GM12875 (cell line): Measurements from ENCODE around the gene TRPV4.

Source experiments
- H3K4me3 ChIP-seq: one replicate; pipeline ENCODE4 v1.5.1; 2011; ENCODE audit warnings: low read depth, low read length, control low read depth
- CTCF ChIP-seq: IDR thresholded peaks from 2 replicates; pipeline ENCODE4 v1.5.1; 2011; ENCODE audit warnings: low read depth, mild to moderate bottlenecking, control low read depth, inconsistent platforms, low read length, moderate library complexity, borderline replicate concordance; ENCODE audit not compliant: insufficient read depth

Gene TRPV4

DNA sequence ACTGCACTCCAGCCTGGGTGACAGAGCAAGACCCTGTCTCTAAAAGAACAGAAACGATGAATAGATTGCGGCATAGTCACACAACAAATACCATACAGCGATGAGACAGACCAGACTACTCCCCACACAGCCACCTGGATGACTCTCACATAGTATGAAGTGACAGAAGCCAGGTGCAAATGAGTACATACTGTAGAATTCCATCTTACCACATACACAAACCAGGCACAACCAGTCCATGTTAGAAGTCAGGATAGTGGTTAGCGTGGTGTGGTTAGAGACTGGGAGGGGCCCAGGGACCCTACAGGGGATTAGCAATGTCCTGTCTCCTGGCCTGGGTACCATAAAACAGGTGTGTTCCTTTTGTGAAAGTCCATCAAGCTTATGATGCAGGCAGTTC lies 65.7 kb downstream of the TRPV4 start:
- no peak for TF ChIP-seq CTCF
- no peak overlapping the region for H3K4me3 ChIP-seq

GRCh38 chr12:109766251-109766778 lies 66.9 kb downstream of the TRPV4 start:
- H3K4me3 ChIP-seq: no peak overlapping the region
- TF ChIP-seq CTCF: no peak

DNA sequence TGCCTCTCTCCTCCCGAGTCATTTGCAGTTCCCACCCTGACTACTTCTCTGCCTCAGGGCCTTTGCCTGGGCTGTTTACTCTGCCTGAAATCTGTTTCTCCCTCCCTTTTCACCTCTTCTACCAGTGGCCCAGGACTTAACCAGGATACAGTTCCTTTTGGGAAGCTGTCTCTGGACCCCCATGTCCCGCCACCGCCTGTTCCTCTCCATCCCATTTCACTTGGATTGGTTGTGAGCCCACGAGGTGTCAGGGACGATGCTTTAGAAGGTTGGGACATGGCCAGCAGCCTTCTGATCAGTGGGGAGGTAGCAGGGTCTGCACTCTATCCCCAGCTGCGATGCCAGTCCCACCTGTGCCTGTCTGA lies 67.8 kb downstream of the TRPV4 start:
- no peak overlapping the region for H3K4me3 ChIP-seq

DNA sequence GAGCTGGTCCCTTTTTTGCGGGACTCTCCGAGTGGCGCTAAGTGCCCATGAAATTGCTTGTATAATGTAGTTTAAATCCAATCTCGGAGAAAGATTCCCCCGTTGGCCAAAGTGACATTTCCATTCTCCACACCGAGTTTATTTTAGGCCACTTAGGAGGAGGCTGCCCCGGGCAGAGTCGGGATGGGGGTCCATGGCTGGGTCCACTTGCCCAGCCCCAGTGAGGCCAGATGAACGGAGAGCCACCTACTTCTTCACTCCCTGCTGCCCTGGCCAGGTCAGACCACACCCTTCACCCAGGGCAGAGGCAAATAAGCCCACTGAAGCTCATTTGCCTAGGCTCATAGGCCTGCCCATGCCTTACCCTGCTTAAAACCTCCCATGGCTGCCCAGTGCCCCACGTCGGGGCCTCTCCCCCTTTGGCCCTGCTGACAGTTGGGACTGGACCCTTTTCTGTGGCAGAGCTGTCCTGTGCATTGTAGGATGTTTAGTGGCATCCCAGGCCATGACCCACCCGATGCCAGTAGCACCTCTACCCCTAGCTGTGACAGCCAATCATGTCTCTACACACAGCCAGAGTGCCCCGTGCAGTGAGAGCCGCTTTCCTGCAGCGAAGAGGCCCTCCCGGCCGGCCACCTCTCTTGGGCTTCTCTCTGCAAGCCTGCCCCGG lies 68.3 kb downstream of the TRPV4 start:
- H3K4me3 ChIP-seq: no peak overlapping the region
- TF ChIP-seq CTCF: no peak

More for the DNA sequence above, 67.8 kb downstream of the TRPV4 start:
- no peak for TF ChIP-seq CTCF

- H3K4me3 ChIP-seq: no peak overlapping the region
- no peak for TF ChIP-seq CTCF
Measured at GRCh38 chr12:109764123-109764522, 69.1 kb downstream of the TRPV4 start.

DNA sequence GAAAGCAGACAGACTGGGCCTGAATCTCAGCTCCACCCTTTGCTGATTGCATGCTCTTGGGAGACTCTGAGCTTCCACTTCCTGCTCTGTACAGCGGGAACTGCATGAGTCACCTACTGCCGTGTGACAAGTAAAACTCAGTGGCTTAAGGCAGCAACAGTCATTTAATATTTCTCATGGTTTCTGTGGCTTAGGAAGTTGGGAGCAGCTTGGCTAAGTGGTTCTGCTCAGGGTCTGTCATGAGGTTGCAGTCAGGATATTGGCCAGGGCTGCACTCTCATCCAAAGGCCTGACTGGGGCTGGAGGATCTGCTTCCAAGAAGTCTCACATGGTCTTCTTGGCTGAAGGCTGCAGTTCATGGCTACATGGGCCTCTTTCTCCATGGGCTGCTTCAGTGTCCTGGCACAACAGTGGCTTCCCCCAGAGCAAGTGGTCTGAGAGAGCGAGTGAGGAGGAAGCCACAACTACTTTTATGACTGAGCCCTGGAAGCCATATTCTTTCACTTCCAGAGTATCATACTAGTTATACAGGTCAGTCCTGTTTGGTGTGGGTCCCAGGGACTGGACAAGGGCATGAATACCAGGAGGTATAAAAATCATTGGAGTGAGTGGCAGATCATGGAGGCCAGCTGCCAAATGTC lies 69.9 kb downstream of the TRPV4 start:
- H3K4me3 ChIP-seq: no peak overlapping the region
- TF ChIP-seq CTCF: no peak

GRCh38 chr12:109762673-109763191 lies 70.5 kb downstream of the TRPV4 start:
- no peak overlapping the region for H3K4me3 ChIP-seq
- TF ChIP-seq CTCF: no peak
